HCT116 (cell line): ENCODE data around the gene CNBD2. TPM values are rescaled to one million over a fixed set of nuclear protein-coding genes. Genes with fewer than 3 reads are reported as not detected.

Experiments used
- ATAC-seq: fragments of 200-7000 bp; cut with Tn5 transposase; 2 replicates; pipeline ENCODE4 v1.9.1; 2020; ENCODE audit warnings: mild to moderate bottlenecking, moderate library complexity
- BruUV-seq: library from RNA; stranded (reverse); fragments of 400-500 nt; replicated peaks from 2 replicates; lab custom pipeline; 2021; lab: Mats Ljungman, UMichigan
- CTCF ChIA-PET: fragments of 300-600 bp; sonication (Branson Sonifier 250); formaldehyde crosslinking; loops from one replicate; lab custom pipeline; 2021; ENCODE audit warnings: antibody characterized with exemption; lab: Charles Lee
- POLR2A ChIA-PET: fragments of 300-600, 350-600 bp; sonication (Branson Sonifier 250); formaldehyde crosslinking; loops from one replicate; lab custom pipeline; 2021; ENCODE audit warnings: antibody characterized with exemption; lab: Charles Lee
- RAD21 ChIA-PET, 2 experiments: fragments of 300-600 bp; sonication (Branson Sonifier 250); formaldehyde crosslinking; loops; one replicate each; lab custom pipeline; 2023; ENCODE audit warnings: low total read pairs in 2 of 2; ENCODE audit not compliant: uncharacterized antibody in 2 of 2, unreplicated experiment in 2 of 2, low non-redundant PET in 1 of 2; lab: Charles Lee
- DNase-seq: peaks from one replicate; pipeline ENCODE4 v3.0.0-alpha.2; 2010; ENCODE audit warnings: low read depth, low spot score
- H2AFZ ChIP-seq: fragments of 200-600 bp; shearing (Covaris generic), sonication (generic); 2 replicates; pipeline ENCODE4 v1.6.1; 2017; ENCODE audit warnings: low read depth, mixed run types, mixed read lengths, antibody characterized with exemption, low read length; ENCODE audit not compliant: poor library complexity, severe bottlenecking
- H3K27ac ChIP-seq: 2 replicates; pipeline ENCODE4 v1.5.1; 2012; ENCODE audit warnings: low read depth, low read length
- H3K27me3 ChIP-seq: fragments of 200-600 bp; sonication (generic); 2 replicates; pipeline ENCODE4 v1.6.1; 2016; ENCODE audit warnings: mixed run types, low read length, mixed read lengths; ENCODE audit not compliant: insufficient read depth
- H3K36me3 ChIP-seq, 2 experiments: fragments of 200-500 bp in 1 of 2; fragments of 200-600 bp in 1 of 2; sonication (Bioruptor generic) in 1 of 2; sonication (generic) in 1 of 2; 2 replicates each; pipeline versions ENCODE4 v1.5.1 to v1.6.1; 2014 to 2016; ENCODE audit warnings: low read length in 2 of 2, inconsistent platforms in 1 of 2, mixed read lengths in 1 of 2, mixed run types in 1 of 2; ENCODE audit not compliant: insufficient read depth in 2 of 2, control insufficient read depth in 1 of 2
- H3K4me1 ChIP-seq, 2 experiments: fragments of 200-600 bp in 1 of 2; sonication (generic) in 1 of 2; 2 replicates each; pipeline versions ENCODE4 v1.5.1 to v1.6.1; 2012 to 2017; ENCODE audit warnings: low read length in 2 of 2, inconsistent platforms in 1 of 2, mild to moderate bottlenecking in 1 of 2, mixed read lengths in 1 of 2, mixed run types in 1 of 2, moderate library complexity in 1 of 2; ENCODE audit not compliant: insufficient read depth in 2 of 2, control insufficient read depth in 1 of 2
- H3K4me2 ChIP-seq: fragments of 200-600 bp; sonication (generic); 2 replicates; pipeline ENCODE4 v1.6.1; 2017; ENCODE audit warnings: mixed run types, low read length, mixed read lengths
- H3K4me3 ChIP-seq, 2 experiments: fragments of 200-600 bp in 1 of 2; sonication (generic) in 1 of 2; replicated peaks in 1 of 2; 2 replicates each; pipeline ENCODE4 v1.5.1; 2011 to 2016; ENCODE audit warnings: low read length in 2 of 2, control low read depth in 1 of 2, low read depth in 1 of 2, mild to moderate bottlenecking in 1 of 2, mixed read lengths in 1 of 2, mixed run types in 1 of 2
- H3K79me2 ChIP-seq: fragments of 200-600 bp; sonication (generic); 2 replicates; pipeline ENCODE4 v1.6.1; 2017; ENCODE audit warnings: mild to moderate bottlenecking, mixed run types, low read length, moderate library complexity, mixed read lengths; ENCODE audit not compliant: insufficient read depth
- H3K9ac ChIP-seq: fragments of 200-600 bp; sonication (generic); 2 replicates; pipeline ENCODE4 v1.6.1; 2016; ENCODE audit warnings: low read length, mixed read lengths
- H3K9me2 ChIP-seq: fragments of 200-600 bp; sonication (generic), shearing (Covaris generic); 2 replicates; pipeline ENCODE4 v1.6.1; 2017; ENCODE audit warnings: mixed run types, mild to moderate bottlenecking, moderate library complexity; ENCODE audit not compliant: insufficient read depth
- H3K9me3 ChIP-seq, 2 experiments: fragments of 200-500 bp in 1 of 2; fragments of 200-600 bp in 1 of 2; sonication (Bioruptor generic) in 1 of 2; sonication (generic) in 1 of 2; 2 replicates each; pipeline ENCODE4 v1.6.1; 2014 to 2017; ENCODE audit warnings: low read length in 2 of 2, mixed read lengths in 2 of 2, inconsistent platforms in 1 of 2, low read depth in 1 of 2, mild to moderate bottlenecking in 1 of 2, mixed run types in 1 of 2, moderate library complexity in 1 of 2; ENCODE audit not compliant: control insufficient read depth in 1 of 2, insufficient read depth in 1 of 2
- H4K20me1 ChIP-seq: fragments of 200-600 bp; sonication (generic), shearing (Covaris generic); 2 replicates; pipeline ENCODE4 v1.6.1; 2017; ENCODE audit warnings: mixed run types, mild to moderate bottlenecking, moderate library complexity; ENCODE audit not compliant: insufficient read depth
- CBX3 ChIP-seq: IDR thresholded peaks from 2 replicates; pipeline ENCODE4 v1.6.1; 2012; ENCODE audit warnings: low read depth
- CEBPB ChIP-seq: IDR thresholded peaks from 2 replicates; pipeline ENCODE4 v1.6.1; 2012; ENCODE audit warnings: low read depth
- EGR1 ChIP-seq: IDR thresholded peaks from 2 replicates; pipeline ENCODE4 v1.6.1; 2012; ENCODE audit warnings: low read depth
- ELF1 ChIP-seq: IDR thresholded peaks from 2 replicates; pipeline ENCODE4 v1.6.1; 2012; ENCODE audit warnings: low read depth, borderline replicate concordance
- EZH2 ChIP-seq: fragments of 200-600 bp; sonication (generic); IDR thresholded peaks from 2 replicates; pipeline ENCODE4 v1.6.1; 2017; ENCODE audit warnings: antibody characterized with exemption, mixed run types
- EZH2phosphoT487 ChIP-seq: fragments of 200-600 bp; IDR thresholded peaks from 2 replicates; pipeline ENCODE4 v1.6.1; 2018; ENCODE audit warnings: antibody characterized with exemption, borderline replicate concordance
- POLR2A ChIP-seq: IDR thresholded peaks from 2 replicates; pipeline ENCODE4 v1.7.0; 2011; ENCODE audit warnings: borderline replicate concordance; ENCODE audit not compliant: insufficient read depth, insufficient read length; ENCODE audit errors: extremely low read depth
- POLR2AphosphoS5 ChIP-seq: IDR thresholded peaks from 2 replicates; pipeline ENCODE4 v1.6.1; 2011; ENCODE audit warnings: mild to moderate bottlenecking, low read depth, low read length, moderate library complexity
- RAD21 ChIP-seq: IDR thresholded peaks from 2 replicates; pipeline ENCODE4 v1.6.1; 2012; ENCODE audit warnings: low read depth, mild to moderate bottlenecking
- SP1 ChIP-seq: IDR thresholded peaks from 2 replicates; pipeline ENCODE4 v1.6.1; 2012; ENCODE audit warnings: low read depth
- SRF ChIP-seq: IDR thresholded peaks from 2 replicates; pipeline ENCODE4 v1.6.1; 2012; ENCODE audit warnings: low read depth
- YY1 ChIP-seq: IDR thresholded peaks from 2 replicates; pipeline ENCODE4 v1.6.1; 2011; ENCODE audit warnings: low read length, low read depth, moderate library complexity, mild to moderate bottlenecking; ENCODE audit not compliant: insufficient replicate concordance; ENCODE audit errors: extremely low read depth
- ZFX ChIP-seq: fragments of 450-650 bp; IDR thresholded peaks from 2 replicates; pipeline ENCODE4 v1.6.1; 2017
- ZNF274 ChIP-seq: fragments of 200-500 bp; sonication (Bioruptor generic); IDR thresholded peaks from 2 replicates; pipeline ENCODE4 v1.6.1; 2014; ENCODE audit warnings: mild to moderate bottlenecking, low read depth, low read length, inconsistent platforms
- intact Hi-C: fragments of 100-400 bp; cut with micrococcal nuclease; formaldehyde crosslinking; loops from 2 replicates; pipeline ENCODE4 v1.10.0; 2022
- total RNA-seq: library from RNA; stranded (reverse); gene quantifications from one replicate; pipeline ENCODE4 v1.2.1, GENCODE V29; 2021; ENCODE audit not compliant: unreplicated experiment
- TF ChIP-seq, protein P1 (sequence below), 3 experiments: fragments of 200-600 bp in 1 of 3; sonication (generic) in 1 of 3; IDR thresholded peaks in 2 of 3; conservative IDR thresholded peaks in 1 of 3; 2 replicates each; pipeline ENCODE4 v1.5.1; 2012 to 2017; ENCODE audit warnings: low read depth in 2 of 3, low read length in 2 of 3, antibody characterized with exemption in 1 of 3, borderline replicate concordance in 1 of 3, control low read depth in 1 of 3, mild to moderate bottlenecking in 1 of 3, mixed read lengths in 1 of 3, mixed run types in 1 of 3, moderate library complexity in 1 of 3; ENCODE audit not compliant: insufficient read depth in 1 of 3
- TF ChIP-seq, protein P2 (sequence below): IDR thresholded peaks from 2 replicates; pipeline ENCODE4 v1.6.1; 2011; ENCODE audit warnings: mild to moderate bottlenecking, low read length, moderate library complexity; ENCODE audit not compliant: insufficient replicate concordance; ENCODE audit errors: extremely low read depth
- TF ChIP-seq, protein P3 (sequence below): IDR thresholded peaks from 2 replicates; pipeline ENCODE4 v1.6.1; 2012
- TF ChIP-seq, protein P4 (sequence below): IDR thresholded peaks from 2 replicates; pipeline ENCODE4 v1.6.1; 2012; ENCODE audit warnings: low read depth
- TF ChIP-seq, protein P5 (sequence below): IDR thresholded peaks from 2 replicates; pipeline ENCODE4 v1.6.1; 2012

CNBD2 gene
- total RNA-seq, 1 experiment from 2014 or later: 3.1 TPM

DNA sequence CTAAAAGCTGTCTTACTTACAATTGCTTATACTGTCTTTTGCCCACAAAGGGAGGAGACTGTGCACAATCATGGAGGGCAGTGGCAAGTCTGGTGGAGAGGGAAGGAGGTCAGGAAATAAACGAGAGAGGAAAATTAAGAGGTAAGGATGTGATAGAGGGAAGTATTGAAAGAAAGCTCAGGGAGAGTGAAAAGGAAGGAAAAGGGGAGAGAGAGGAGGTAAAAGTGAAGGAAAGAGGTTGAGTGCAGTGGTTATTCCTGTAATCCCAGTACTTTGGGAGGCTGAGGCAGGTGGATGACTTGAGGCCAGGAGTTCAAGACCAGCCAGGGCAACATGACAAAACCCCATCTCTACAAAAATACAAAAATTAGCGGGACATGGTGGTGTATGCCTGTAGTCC, 103.5 kb downstream of the CNBD2 start:
- CTCF ChIA-PET: no interaction called here
- DNase-seq (no peak), ATAC-seq (no peak)
- BruUV-seq: no TSS peak
- Histone ChIP-seq H2AFZ (no peak overlapping the region), H3K9ac (no peak overlapping the region), H3K4me1 (peaks cover 0 to 10% of the 10 kb centered on the region in 2 experiments; a peak in 2 of 4 replicates), H3K36me3 (no peaks in the 10 kb centered on the region), H3K79me2 (no peaks in the 10 kb centered on the region), H3K9me3 (no peaks in the 10 kb centered on the region), H4K20me1 (no peaks in the 10 kb centered on the region), H3K27ac (no peak overlapping the region), H3K9me2 (no peaks in the 10 kb centered on the region), H3K27me3 (no peaks in the 10 kb centered on the region), H3K4me3 (no peak overlapping the region), H3K4me2 (no peak overlapping the region)
- intact Hi-C loops: no loop called here
- TF ChIP-seq EGR1 (no peak), RAD21 (no peak), ELF1 (no peak), POLR2A (no peak), POLR2AphosphoS5 (no peak), CBX3 (no peak), ZNF274 (no peak), SP1 (no peak), EZH2phosphoT487 (no peak), SRF (no peak), EZH2 (no peak), YY1 (no peak), CEBPB (no peak), ZFX (no peak)
- TF ChIP-seq, protein P1, sequence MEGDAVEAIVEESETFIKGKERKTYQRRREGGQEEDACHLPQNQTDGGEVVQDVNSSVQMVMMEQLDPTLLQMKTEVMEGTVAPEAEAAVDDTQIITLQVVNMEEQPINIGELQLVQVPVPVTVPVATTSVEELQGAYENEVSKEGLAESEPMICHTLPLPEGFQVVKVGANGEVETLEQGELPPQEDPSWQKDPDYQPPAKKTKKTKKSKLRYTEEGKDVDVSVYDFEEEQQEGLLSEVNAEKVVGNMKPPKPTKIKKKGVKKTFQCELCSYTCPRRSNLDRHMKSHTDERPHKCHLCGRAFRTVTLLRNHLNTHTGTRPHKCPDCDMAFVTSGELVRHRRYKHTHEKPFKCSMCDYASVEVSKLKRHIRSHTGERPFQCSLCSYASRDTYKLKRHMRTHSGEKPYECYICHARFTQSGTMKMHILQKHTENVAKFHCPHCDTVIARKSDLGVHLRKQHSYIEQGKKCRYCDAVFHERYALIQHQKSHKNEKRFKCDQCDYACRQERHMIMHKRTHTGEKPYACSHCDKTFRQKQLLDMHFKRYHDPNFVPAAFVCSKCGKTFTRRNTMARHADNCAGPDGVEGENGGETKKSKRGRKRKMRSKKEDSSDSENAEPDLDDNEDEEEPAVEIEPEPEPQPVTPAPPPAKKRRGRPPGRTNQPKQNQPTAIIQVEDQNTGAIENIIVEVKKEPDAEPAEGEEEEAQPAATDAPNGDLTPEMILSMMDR (IDR thresholded peaks at IDR 0.05 in 2 of 3, conservative IDR thresholded peaks at IDR 0.05 in 1 of 3; ENCODE audit: borderline replicate concordance in 1 of 3, insufficient read depth in 1 of 3, low read depth in 2 of 3, low read length in 2 of 3): no peak
- TF ChIP-seq, protein P2, sequence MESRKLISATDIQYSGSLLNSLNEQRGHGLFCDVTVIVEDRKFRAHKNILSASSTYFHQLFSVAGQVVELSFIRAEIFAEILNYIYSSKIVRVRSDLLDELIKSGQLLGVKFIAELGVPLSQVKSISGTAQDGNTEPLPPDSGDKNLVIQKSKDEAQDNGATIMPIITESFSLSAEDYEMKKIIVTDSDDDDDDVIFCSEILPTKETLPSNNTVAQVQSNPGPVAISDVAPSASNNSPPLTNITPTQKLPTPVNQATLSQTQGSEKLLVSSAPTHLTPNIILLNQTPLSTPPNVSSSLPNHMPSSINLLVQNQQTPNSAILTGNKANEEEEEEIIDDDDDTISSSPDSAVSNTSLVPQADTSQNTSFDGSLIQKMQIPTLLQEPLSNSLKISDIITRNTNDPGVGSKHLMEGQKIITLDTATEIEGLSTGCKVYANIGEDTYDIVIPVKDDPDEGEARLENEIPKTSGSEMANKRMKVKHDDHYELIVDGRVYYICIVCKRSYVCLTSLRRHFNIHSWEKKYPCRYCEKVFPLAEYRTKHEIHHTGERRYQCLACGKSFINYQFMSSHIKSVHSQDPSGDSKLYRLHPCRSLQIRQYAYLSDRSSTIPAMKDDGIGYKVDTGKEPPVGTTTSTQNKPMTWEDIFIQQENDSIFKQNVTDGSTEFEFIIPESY: no peak
- TF ChIP-seq, protein P3, sequence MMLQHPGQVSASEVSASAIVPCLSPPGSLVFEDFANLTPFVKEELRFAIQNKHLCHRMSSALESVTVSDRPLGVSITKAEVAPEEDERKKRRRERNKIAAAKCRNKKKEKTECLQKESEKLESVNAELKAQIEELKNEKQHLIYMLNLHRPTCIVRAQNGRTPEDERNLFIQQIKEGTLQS: no peak
- TF ChIP-seq, protein P4, sequence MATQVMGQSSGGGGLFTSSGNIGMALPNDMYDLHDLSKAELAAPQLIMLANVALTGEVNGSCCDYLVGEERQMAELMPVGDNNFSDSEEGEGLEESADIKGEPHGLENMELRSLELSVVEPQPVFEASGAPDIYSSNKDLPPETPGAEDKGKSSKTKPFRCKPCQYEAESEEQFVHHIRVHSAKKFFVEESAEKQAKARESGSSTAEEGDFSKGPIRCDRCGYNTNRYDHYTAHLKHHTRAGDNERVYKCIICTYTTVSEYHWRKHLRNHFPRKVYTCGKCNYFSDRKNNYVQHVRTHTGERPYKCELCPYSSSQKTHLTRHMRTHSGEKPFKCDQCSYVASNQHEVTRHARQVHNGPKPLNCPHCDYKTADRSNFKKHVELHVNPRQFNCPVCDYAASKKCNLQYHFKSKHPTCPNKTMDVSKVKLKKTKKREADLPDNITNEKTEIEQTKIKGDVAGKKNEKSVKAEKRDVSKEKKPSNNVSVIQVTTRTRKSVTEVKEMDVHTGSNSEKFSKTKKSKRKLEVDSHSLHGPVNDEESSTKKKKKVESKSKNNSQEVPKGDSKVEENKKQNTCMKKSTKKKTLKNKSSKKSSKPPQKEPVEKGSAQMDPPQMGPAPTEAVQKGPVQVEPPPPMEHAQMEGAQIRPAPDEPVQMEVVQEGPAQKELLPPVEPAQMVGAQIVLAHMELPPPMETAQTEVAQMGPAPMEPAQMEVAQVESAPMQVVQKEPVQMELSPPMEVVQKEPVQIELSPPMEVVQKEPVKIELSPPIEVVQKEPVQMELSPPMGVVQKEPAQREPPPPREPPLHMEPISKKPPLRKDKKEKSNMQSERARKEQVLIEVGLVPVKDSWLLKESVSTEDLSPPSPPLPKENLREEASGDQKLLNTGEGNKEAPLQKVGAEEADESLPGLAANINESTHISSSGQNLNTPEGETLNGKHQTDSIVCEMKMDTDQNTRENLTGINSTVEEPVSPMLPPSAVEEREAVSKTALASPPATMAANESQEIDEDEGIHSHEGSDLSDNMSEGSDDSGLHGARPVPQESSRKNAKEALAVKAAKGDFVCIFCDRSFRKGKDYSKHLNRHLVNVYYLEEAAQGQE: no peak
- TF ChIP-seq, protein P5, sequence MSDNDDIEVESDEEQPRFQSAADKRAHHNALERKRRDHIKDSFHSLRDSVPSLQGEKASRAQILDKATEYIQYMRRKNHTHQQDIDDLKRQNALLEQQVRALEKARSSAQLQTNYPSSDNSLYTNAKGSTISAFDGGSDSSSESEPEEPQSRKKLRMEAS: no peak
- POLR2A ChIA-PET: interaction anchor here (0.6 kb wide), 1 partner anchor 9 kb away, joined by 3 read pairs; no protein-coding TSS in a partner anchor
- RAD21 ChIA-PET: no interaction called here
